ENCODE results near the gene PGAM5.

- TF ChIP-seq SIN3A (IDR thresholded peaks at IDR 0.05; ENCODE audit: borderline replicate concordance in 2 of 2, control insufficient read depth in 1 of 2, low read depth in 2 of 2, low read length in 2 of 2) (no peak), MAFK (IDR thresholded peaks at IDR 0.05; ENCODE audit: low read length) (no peak), E2F1 (CRISPR knock-in tag; IDR thresholded peaks at IDR 0.05) (no peak), AFF1 (IDR thresholded peaks at IDR 0.05; ENCODE audit: low read depth in 1 of 2, partially characterized antibody in 2 of 2) (no peak), GABPB2 (CRISPR knock-in tag; conservative IDR thresholded peaks at IDR 0.05) (no peak), ZNF311 (CRISPR knock-in tag; IDR thresholded peaks at IDR 0.05) (no peak), ZNF695 (CRISPR knock-in tag; IDR thresholded peaks at IDR 0.05) (no peak), ZNF766 (CRISPR knock-in tag; conservative IDR thresholded peaks at IDR 0.05) (no peak), CTCFL (IDR thresholded peaks at IDR 0.05; ENCODE audit: borderline replicate concordance, insufficient read depth, low read depth, low read length, poor library complexity, severe bottlenecking) (no peak), SREBF2 (CRISPR knock-in tag; IDR thresholded peaks at IDR 0.05) (no peak), DDX20 (tag; IDR thresholded peaks at IDR 0.05; ENCODE audit: low read depth) (no peak)
Measured at GRCh38 chr12:132672116-132672515, 38.5 kb upstream of the PGAM5 start.
